GM12878 (cell line): ENCODE data around the gene NOVA2. TPM values are rescaled to one million over a fixed set of nuclear protein-coding genes. Genes with fewer than 3 reads are reported as not detected.

Source experiments
- ATAC-seq: fragments of 200-7000 bp; cut with Tn5 transposase; 3 replicates; pipeline ENCODE4 v1.9.1; 2020; ENCODE audit warnings: mild to moderate bottlenecking, moderate library complexity
- BruUV-seq: library from RNA; stranded (reverse); fragments of 400-500 nt; replicated peaks from 2 replicates; lab custom pipeline; 2021; lab: Mats Ljungman, UMichigan
- CTCF ChIA-PET: fragments of 300-600 bp; sonication (Branson Sonifier 250); formaldehyde crosslinking; extraction: SDS; loops from one replicate; lab custom pipeline; 2021; ENCODE audit warnings: inconsistent platforms; lab: Yijun Ruan, JAX
- POLR2A ChIA-PET: fragments of 350-600 bp; formaldehyde crosslinking; extraction: SDS; loops from one replicate; lab custom pipeline; 2021; ENCODE audit warnings: inconsistent platforms; lab: Charles Lee
- RAD21 ChIA-PET: fragments of 300-600 bp; sonication (Branson Sonifier 250); formaldehyde crosslinking; loops from one replicate; lab custom pipeline; 2023; ENCODE audit warnings: antibody characterized with exemption; ENCODE audit not compliant: unreplicated experiment; lab: Charles Lee
- SMC1A ChIA-PET: fragments of 300-600 bp; sonication (Branson Sonifier 250); formaldehyde crosslinking; loops from one replicate; lab custom pipeline; 2023; ENCODE audit not compliant: unreplicated experiment, uncharacterized antibody; lab: Charles Lee
- DNase-seq: peaks from one replicate; pipeline ENCODE4 v3.0.0-alpha.2; 2011; ENCODE audit warnings: low read depth, low spot score
- FAIRE-seq: peaks from 3 replicates; lab custom pipeline; 2011; peaks lifted over from hg19 to GRCh38; lab: Jason Lieb, UNC
- H2AFZ ChIP-seq: 2 replicates; pipeline ENCODE4 v1.6.0; 2011; ENCODE audit warnings: low read depth, low read length, control low read depth; ENCODE audit not compliant: control insufficient read depth
- H3K27ac ChIP-seq: 2 replicates; pipeline ENCODE4 v1.5.1; 2011; ENCODE audit warnings: control low read depth; ENCODE audit not compliant: control insufficient read depth, insufficient read depth
- H3K27me3 ChIP-seq, 2 experiments: replicated peaks in 1 of 2; 2 replicates each; pipeline versions ENCODE4 v1.6.0 to v1.6.1; 2011; ENCODE audit warnings: low read length in 1 of 2; ENCODE audit not compliant: control insufficient read depth in 2 of 2, insufficient read depth in 2 of 2
- H3K36me3 ChIP-seq, 2 experiments: 2 replicates each; pipeline ENCODE4 v1.5.1; 2011; ENCODE audit warnings: low read length in 1 of 2; ENCODE audit not compliant: control insufficient read depth in 2 of 2, insufficient read depth in 2 of 2
- H3K4me1 ChIP-seq: 2 replicates; pipeline ENCODE4 v1.6.1; 2011; ENCODE audit warnings: mild to moderate bottlenecking, low read length, moderate library complexity, mixed read lengths; ENCODE audit not compliant: control insufficient read depth, insufficient read depth
- H3K4me2 ChIP-seq: 2 replicates; pipeline ENCODE4 v1.6.0; 2011; ENCODE audit warnings: control low read depth; ENCODE audit not compliant: control insufficient read depth, insufficient read depth
- H3K4me3 ChIP-seq: fragments of 200-600 bp; sonication (generic); 2 replicates; pipeline ENCODE4 v1.5.1; 2016
- H3K79me2 ChIP-seq: 2 replicates; pipeline ENCODE4 v1.6.0; 2011; ENCODE audit warnings: low read length; ENCODE audit not compliant: control insufficient read depth, insufficient read depth
- H3K9ac ChIP-seq: 2 replicates; pipeline ENCODE4 v1.8.0; 2011; ENCODE audit warnings: low read length, control low read depth, mixed read lengths; ENCODE audit not compliant: control insufficient read depth, insufficient read depth
- H3K9me3 ChIP-seq: replicated peaks from 3 replicates; pipeline ENCODE4 v1.5.1; 2011; ENCODE audit warnings: mild to moderate bottlenecking, low read length; ENCODE audit not compliant: control insufficient read depth, insufficient read depth
- H4K20me1 ChIP-seq: 2 replicates; pipeline ENCODE4 v1.6.0; 2011; ENCODE audit not compliant: control insufficient read depth, insufficient read depth
- ASH2L ChIP-seq: fragments of 300-600, 200-600 bp; sonication (generic); IDR thresholded peaks from 2 replicates; pipeline ENCODE4 v1.6.1; 2017; ENCODE audit warnings: low read depth, mild to moderate bottlenecking, borderline replicate concordance
- BHLHE40 ChIP-seq, 2 experiments: fragments of 450-650 bp in 1 of 2; IDR thresholded peaks; 2 replicates each; pipeline ENCODE4 v1.6.1; 2011 to 2017; ENCODE audit warnings: low read depth in 2 of 2, borderline replicate concordance in 1 of 2, improper control_type of control experiment in 1 of 2, low read length in 1 of 2, mild to moderate bottlenecking in 1 of 2
- CBX3 ChIP-seq: fragments of 200-600 bp; sonication (generic); IDR thresholded peaks from 2 replicates; pipeline ENCODE4 v1.6.1; 2016; ENCODE audit warnings: low read depth, borderline replicate concordance
- CHD2 ChIP-seq: IDR thresholded peaks from 2 replicates; pipeline ENCODE4 v1.6.1; 2011; ENCODE audit warnings: low read depth, low read length, improper control_type of control experiment, borderline replicate concordance
- MYB ChIP-seq: fragments of 150-350 bp; IDR thresholded peaks from 2 replicates; pipeline ENCODE4 v1.6.1; 2014; ENCODE audit warnings: mild to moderate bottlenecking, low read depth, low read length, borderline replicate concordance
- NR2C1 ChIP-seq: fragments of 450-650 bp; IDR thresholded peaks from 2 replicates; pipeline ENCODE4 v1.6.1; 2017; ENCODE audit warnings: antibody characterized with exemption, mild to moderate bottlenecking, moderate library complexity
- PBX3 ChIP-seq: IDR thresholded peaks from 2 replicates; pipeline ENCODE4 v1.6.1; 2011; ENCODE audit warnings: mild to moderate bottlenecking, low read depth, low read length, moderate library complexity; ENCODE audit not compliant: insufficient replicate concordance
- SMAD1 ChIP-seq: fragments of 450-650 bp; IDR thresholded peaks from 2 replicates; pipeline ENCODE4 v1.6.1; 2018; ENCODE audit warnings: mild to moderate bottlenecking, low read depth; ENCODE audit not compliant: partially characterized antibody
- SMC3 ChIP-seq: IDR thresholded peaks from 2 replicates; pipeline ENCODE4 v1.6.1; 2011; ENCODE audit warnings: low read length, improper control_type of control experiment, borderline replicate concordance
- SREBF1 ChIP-seq: IDR thresholded peaks from 2 replicates; pipeline ENCODE4 v1.6.1; 2012; ENCODE audit warnings: mild to moderate bottlenecking, low read length
- ZNF207 ChIP-seq: fragments of 450-650 bp; IDR thresholded peaks from 2 replicates; pipeline ENCODE4 v1.6.1; 2014; ENCODE audit warnings: antibody characterized with exemption, mild to moderate bottlenecking, borderline replicate concordance
- ZNF622 ChIP-seq: fragments of 450-650 bp; IDR thresholded peaks from 2 replicates; pipeline ENCODE4 v1.6.1; 2017; ENCODE audit warnings: mild to moderate bottlenecking, inconsistent platforms
- WGBS: methylation state at CpG from one replicate; pipeline ENCODE4 v1.1.6; 2016; ENCODE audit warnings: low lambda C conversion rate; ENCODE audit not compliant: insufficient replicate concordance, insufficient coverage; ENCODE audit errors: missing lambda C conversion rate; 5-methylcytosine and 5-hydroxymethylcytosine counted together
- in situ Hi-C: fragments of 300-500 bp; cut with MboI; formaldehyde crosslinking; loops from 9 replicates; pipeline ENCODE4 v1.14.3; 2018; ENCODE audit warnings: mixed read lengths
- intact Hi-C: fragments of 100-400 bp; cut with micrococcal nuclease; formaldehyde crosslinking; loops from one replicate; pipeline ENCODE4 v1.14.2; 2022; ENCODE audit not compliant: unreplicated experiment
- polyA plus RNA-seq, 11 experiments: library from polyadenylated mRNA; depleted of rRNA in 4 of 11; unstranded in 6 of 11; stranded (reverse) in 5 of 11; fragments of >200 nt; fragmentation: Nextera tagmentation in 4 of 11; fragmentation: Illumina TruSeq in 1 of 11; extraction: Ambion mirVana in 4 of 11; extraction: Trizol in 1 of 11; gene quantifications; 1 replicate in 1 of 11; 2 replicates in 10 of 11; pipeline versions ENCODE4 v1.2.1 to v1.2.3, GENCODE V29; 2011 to 2016; ENCODE audit warnings: inconsistent platforms in 2 of 11, missing spikeins in 2 of 11, low read depth in 1 of 11
- total RNA-seq, 4 experiments: library from RNA; depleted of rRNA in 3 of 4; stranded (reverse); fragments of >200 nt in 3 of 4; fragmentation: Illumina TruSeq in 1 of 4; extraction: Trizol in 1 of 4; gene quantifications; 2 replicates each; pipeline versions ENCODE4 v1.2.1 to v1.2.3, GENCODE V29; 2013 to 2021
- TF ChIP-seq, protein P1 (sequence below): fragments of 450-650 bp; IDR thresholded peaks from 2 replicates; pipeline ENCODE4 v1.6.1; 2016; ENCODE audit warnings: mild to moderate bottlenecking

The NOVA2 gene
- total and polyA plus RNA-seq, 10 of the 15 experiments (the other 5 are each of a cell fraction or from before 2014, with no cell fraction given) = under 0.01 to 0.44 (median 0.03) TPM; not detected in 4

- CTCF ChIA-PET = no interaction called here
- Histone ChIP-seq H2AFZ (no peak overlapping the region), H3K4me1 (no peaks in the 10 kb centered on the region), H3K36me3 (no peaks in the 10 kb centered on the region), H3K27me3 (no peaks in the 10 kb centered on the region), H3K79me2 (no peaks in the 10 kb centered on the region), H3K27ac (no peak overlapping the region)
- in situ Hi-C loops = no loop called here
- 28% methylated on average over 14 of the region's 19 CpGs for WGBS
- BruUV-seq = no TSS peak
- no peak for FAIRE-seq
- ATAC-seq = no peak
- TF ChIP-seq CHD2 = no peak
- no peak for TF ChIP-seq MYB
- TF ChIP-seq NR2C1 = no peak
- no peak for TF ChIP-seq BHLHE40 (IDR thresholded peaks at IDR 0.05; ENCODE audit: borderline replicate concordance in 1 of 2, low read depth in 2 of 2, low read length in 1 of 2)
- no peak for TF ChIP-seq SMAD1
- no peak for TF ChIP-seq CBX3
- TF ChIP-seq ASH2L = no peak
- no peak for TF ChIP-seq SREBF1
- no peak for TF ChIP-seq ZNF622
- TF ChIP-seq PBX3 = no peak
- TF ChIP-seq, protein P1, sequence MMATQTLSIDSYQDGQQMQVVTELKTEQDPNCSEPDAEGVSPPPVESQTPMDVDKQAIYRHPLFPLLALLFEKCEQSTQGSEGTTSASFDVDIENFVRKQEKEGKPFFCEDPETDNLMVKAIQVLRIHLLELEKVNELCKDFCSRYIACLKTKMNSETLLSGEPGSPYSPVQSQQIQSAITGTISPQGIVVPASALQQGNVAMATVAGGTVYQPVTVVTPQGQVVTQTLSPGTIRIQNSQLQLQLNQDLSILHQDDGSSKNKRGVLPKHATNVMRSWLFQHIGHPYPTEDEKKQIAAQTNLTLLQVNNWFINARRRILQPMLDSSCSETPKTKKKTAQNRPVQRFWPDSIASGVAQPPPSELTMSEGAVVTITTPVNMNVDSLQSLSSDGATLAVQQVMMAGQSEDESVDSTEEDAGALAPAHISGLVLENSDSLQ = no peak
- TF ChIP-seq SMC3 = no peak
- no peak for TF ChIP-seq ZNF207
- TF ChIP-seq, all 136 proteins: peak for 0
- POLR2A ChIA-PET = no interaction called here
- Histone ChIP-seq H3K4me3 (no peak overlapping the region), H3K4me2 (no peak overlapping the region), H4K20me1 (no peaks in the 10 kb centered on the region), H3K9ac (no peak overlapping the region), H3K9me3 (no peaks in the 10 kb centered on the region)
- DNase-seq = no peak
- RAD21 ChIA-PET = no interaction called here
- intact Hi-C loops = no loop called here
- SMC1A ChIA-PET = no interaction called here
Measured at GRCh38 chr19:45934551-45935230, 39.0 kb downstream of the NOVA2 start.
